Hematopoietic multipotent progenitor cell treated with erythropoietin and hydrocortisone succinate and interleukin-3 and kit ligand, for 8 days (in vitro differentiated cells): ENCODE data around the gene TTC28.
A peak's percentile ranks its signal among the peaks of the same experiment; 100 is the strongest.
"Not testable (repeated sequence)": the region's sequence is repeated elsewhere in the genome, so short reads cannot be mapped to it uniquely, and the experiment has no call there.

ENCODE experiments used
- DNase-seq: peaks from one replicate; pipeline ENCODE4 v3.0.0-alpha.2; 2015

TTC28 gene

DNA sequence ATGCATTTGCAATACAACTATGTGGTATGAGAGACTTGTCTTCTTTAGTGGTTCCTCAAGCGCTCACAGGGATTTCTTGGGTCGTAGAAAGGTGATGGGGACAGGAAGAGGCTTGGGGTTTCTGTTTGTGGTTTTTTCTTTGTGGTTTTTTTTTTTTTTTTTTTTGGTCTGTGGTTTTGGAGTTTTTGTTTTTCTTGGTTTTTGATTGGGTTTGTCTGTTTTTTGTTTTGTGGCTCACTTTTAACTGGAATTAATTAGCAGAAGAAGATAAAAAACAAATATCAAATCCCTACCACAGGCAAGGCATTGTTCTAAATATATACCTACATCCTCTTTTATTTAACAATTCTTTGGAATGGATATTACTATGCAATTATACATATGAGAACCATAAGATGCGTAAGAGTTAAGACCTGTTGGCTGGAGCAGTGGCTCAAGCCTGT is 5.5 kb downstream of the TTC28 start:
- peak; percentile 57 for DNase-seq

DNA sequence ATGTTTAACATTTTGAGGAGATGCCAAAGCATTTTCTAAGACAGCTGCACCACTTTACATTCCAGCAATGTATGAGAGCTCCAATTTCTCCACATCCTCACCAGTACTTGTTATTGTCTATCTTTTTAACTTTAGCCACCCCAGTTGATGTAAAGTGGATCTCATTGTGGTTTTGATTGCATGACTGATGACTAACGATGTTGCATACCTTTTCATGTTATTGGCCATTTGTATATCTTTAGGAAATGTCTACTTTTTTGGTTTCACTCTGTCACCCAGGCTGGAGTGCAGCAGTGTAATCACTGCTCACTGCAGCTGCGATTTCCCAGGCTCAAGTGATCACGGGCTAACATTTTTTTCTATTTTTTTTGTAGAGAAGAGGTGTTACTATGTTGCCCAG is 8.9 kb downstream of the TTC28 start:
- DNase-seq = no peak

DNA sequence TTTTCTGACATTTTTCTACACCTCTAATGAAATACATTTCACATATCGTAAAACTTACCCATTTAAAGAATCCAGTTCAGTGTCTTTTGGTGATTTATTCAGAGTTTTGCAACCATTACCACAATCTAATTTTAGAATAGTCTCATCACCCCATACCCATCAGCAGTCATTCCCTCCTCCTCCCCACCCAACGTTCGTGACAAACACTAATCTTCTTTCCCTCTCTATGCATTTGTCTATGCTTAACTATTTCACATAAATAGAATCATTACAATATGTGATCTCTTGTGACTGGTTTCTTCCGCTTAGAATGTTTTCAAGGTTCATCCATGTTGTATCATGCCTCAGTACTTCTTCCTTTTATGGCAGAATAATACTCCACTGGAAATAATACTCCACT is 9.5 kb downstream of the TTC28 start:
- DNase-seq = no peak

DNA sequence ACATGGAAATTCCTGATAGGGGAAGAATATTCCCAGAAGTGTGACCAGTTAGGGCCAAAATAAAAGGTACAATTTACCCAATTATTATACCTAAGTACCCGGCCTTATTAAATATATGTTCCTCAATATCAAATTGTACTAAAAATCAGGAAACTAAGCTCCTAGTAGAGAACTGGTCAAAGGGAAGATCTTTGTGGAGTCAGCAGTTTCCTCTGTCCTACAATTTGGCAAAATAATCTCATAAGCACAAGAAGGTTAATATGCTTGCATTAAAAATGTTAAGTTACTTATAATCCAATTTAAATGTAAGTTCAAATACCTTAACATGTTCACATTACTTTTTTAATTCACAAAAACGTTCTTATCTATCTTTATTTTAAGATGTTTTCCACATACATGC is 10.3 kb downstream of the TTC28 start:
- no peak for DNase-seq

DNA sequence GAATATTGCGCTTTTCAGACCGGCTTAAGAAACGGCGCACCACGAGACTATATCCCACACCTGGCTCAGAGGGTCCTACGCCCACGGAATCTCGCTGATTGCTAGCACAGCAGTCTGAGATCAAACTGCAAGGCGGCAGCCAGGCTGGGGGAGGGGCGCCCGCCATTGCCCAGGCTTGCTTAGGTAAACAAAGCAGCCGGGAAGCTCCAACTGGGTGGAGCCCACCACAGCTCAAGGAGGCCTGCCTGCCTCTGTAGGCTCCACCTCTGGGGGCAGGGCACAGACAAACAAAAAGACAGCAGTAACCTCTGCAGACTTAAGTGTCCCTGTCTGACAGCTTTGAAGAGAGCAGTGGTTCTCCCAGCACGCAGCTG is 16.1 kb downstream of the TTC28 start:
- DNase-seq = not testable (repeated sequence)

DNA sequence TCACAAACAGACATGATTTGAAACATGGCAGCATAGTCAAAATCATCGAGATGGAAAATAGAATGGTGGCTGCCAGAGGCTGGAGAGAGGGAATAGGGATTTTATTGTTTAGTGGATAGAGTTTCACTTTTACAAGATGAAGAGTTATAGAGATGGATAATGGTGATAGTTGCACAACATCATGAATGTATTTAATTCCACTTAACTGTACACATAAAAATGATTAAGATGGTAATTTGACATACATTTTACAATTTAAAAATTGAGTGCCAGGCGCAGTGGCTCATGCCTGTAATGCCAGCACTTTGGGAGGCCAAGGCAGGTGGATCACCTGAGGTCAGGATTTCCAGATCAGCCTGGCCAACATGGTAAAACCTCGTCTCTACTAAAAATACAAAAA is 21.2 kb downstream of the TTC28 start:
- no peak for DNase-seq

DNA sequence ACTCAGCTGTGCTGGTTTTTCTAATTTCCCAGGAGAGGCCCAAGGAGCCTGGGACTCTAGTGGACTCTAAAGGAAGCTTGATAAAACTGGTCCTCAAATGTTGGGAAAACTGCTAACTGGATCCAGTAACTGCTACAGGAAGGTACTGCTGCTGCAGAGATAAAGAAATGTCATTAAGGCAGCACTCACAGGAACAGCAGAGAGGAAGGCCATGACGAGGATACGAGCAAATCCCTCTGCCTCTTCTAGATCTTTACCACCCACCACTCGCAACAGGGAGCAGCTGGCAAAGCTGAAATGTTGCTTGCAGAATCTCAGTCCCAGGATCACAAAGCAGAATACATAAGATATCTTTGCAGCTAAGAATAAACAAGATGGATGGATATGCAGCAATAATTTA is 23.5 kb downstream of the TTC28 start:
- DNase-seq = no peak

DNA sequence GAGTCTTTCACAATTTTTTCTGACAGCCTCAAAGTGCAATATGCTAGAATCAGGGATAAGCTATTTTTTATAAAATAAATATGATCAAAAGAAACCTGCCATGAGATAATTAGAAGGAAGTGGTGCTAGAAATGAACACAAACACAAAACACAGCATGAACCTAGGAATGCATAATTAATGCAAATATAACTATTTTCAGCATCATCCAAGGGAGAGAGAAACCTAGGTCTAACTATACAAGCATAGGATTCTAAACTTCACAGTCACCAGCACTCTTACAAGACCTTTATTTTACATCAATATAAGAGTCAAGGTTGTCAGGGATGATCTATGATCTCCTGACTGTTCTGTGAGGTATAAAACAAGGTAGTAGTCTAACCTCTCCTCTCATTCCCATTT is 29.2 kb downstream of the TTC28 start:
- no peak for DNase-seq

DNA sequence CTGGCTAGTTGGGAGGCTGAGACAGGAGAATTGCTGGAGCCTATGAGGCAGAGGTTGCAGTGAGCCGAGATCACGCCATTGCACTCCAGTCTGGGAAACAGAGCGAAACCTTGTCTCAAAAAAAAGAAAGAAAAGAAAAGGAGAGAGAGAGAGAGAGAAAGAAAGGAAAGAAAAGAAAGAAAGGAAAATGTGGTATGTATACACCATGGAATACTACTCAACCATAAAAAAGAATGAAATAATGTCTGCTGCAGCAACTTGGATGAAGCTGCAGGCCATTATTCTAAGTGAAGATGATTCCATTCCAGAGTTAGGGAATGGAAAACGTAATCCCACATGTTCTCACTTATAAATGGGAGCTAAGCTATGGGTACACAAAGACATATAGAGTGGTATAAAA is 30.8 kb downstream of the TTC28 start:
- DNase-seq = no peak

DNA sequence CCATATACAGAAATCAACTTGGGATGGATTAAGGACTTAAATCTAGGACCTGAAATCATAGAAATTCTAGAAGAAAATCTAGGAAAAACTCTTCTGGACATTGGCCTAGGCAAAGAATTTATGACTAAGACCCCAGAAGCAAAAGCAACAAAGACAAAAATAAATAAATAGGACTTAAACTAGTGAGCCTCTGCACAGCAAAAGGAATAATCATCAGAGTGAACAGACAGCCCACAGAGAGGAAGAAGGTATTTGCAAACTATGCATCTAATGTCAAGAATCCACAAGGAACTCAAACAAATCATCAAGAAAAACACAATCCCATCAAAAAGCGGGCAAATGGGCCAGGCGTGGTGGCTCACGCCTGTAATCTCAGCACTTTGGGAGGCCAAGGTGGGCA is 32.4 kb downstream of the TTC28 start:
- no peak for DNase-seq

DNA sequence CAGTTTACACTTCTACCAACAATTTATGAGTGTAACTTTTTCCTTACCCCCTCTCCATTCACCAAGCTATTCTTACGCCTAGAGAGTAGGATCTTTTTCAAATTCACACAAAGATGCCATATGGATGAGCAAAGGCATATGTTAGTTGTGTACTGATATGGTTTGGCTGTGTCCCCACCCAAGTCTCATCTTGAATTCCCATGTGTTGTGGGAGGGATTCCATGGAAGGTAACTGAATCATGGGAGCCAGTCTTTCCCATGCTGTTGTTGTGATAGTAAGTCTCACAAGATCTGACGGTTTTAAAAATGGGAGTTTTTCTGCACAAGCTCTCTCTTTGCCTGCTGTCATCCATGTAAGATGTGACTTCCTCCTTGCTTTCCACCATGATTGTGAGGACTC is 40.3 kb downstream of the TTC28 start:
- DNase-seq = no peak

DNA sequence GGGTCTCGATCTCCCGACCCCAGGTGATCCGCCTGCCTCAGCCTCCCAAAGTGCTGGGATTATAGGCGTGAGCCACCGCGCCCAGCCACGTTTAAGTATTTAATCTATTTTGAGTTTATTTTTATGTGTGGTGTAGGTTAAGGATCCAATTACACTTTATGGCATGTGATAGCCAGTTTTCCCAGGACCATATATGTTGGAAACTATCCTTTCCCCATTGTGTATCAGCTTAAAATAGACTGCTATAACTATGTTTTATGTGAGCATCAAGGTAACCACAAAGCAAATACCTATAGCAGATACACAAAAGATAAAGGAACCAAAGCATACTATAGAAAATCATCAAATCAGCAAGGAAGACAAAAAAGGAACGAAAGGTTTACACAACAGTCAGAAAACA is 42.4 kb downstream of the TTC28 start:
- DNase-seq = no peak

DNA sequence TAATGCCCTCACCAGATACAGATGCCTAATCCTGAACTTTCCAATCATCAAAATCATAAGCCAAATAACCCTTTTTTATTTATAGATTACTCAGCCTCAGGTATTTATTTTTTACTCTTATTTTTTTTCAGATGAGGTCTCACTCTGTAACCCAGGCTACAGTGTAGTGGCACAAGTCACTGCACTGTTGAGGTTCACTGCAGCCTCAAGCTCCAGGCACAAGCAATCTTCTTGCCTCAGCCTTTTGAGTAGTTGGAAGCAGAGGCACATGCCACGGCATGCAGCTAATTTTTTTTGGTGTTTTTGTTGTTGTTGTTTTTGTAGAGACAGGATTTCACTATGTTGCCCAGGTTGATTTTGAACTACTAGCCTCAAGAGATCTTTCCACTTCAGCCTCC is 49.5 kb downstream of the TTC28 start:
- DNase-seq = no peak

DNA sequence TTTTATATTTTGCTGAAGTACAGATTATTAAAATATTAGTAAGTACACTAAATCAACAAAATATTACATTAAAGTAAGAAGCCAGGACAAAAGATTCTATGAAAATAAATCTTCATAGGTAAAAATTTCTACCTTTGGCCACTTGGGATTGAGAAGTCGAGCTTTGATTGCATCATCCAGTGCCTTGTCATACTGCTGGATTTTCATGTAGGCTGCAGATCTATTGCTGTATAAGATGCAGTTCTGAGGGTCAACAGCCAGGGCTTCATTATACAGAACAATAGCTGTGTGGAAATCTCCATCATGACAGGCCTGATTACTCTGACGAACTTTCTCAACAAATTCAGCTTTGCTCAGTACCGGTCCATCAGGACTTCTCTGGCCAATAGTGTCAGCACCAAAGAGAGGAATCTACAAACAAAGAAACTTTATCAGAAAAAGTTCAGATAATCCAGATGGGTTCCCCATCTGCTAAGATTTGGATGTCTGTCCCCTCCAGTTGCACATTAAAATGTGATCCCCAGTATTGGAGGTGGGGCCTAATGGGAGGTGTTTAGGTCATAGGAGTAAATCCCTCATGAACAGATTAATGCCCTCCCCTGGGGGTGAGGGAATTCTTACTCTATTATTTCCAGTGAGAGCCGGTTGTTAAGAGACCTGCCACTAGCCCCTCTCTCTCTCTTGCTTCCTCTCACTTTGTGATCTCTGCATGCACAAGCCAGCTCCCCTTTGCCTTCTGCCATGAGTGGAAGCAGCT is 50.0 kb downstream of the TTC28 start:
- no peak for DNase-seq

DNA sequence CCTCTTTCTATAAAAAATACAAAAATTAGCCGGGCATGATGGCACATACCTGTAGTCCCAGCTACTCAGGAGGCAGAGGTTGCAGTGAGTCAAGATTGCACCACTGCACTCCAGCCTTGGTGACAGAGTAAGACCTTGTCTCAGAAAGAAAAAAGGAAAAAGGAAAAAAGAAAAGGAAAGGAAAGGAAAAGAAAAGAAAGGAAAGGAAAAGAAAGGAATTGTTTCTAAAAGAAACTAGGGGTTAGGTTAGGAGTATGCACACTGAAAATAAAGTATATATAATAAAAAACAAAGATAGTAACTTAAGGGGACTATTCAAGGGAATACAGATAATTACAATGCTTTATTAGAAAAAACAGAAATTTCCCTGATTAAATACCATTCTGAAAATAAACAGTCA is 50.9 kb downstream of the TTC28 start:
- DNase-seq = no peak

DNA sequence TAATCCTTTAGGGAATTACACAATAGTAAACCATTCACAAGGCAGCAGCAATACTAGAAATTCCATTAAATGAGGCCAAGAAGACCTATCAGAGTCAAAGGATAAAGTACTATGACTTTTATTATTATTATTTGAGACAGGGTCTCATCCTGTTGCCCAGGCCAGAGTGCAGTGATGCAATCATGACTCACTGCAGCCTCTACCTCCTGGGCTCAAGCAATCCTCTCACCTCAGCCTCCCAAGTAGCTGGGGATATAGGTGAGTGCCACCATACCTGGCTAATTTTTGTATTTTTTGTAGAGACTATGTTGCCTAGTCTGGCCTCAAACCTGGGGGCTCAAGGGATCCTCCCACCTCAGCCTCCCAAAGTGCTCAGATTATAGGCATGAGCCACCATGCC is 51.8 kb downstream of the TTC28 start:
- DNase-seq = no peak

DNA sequence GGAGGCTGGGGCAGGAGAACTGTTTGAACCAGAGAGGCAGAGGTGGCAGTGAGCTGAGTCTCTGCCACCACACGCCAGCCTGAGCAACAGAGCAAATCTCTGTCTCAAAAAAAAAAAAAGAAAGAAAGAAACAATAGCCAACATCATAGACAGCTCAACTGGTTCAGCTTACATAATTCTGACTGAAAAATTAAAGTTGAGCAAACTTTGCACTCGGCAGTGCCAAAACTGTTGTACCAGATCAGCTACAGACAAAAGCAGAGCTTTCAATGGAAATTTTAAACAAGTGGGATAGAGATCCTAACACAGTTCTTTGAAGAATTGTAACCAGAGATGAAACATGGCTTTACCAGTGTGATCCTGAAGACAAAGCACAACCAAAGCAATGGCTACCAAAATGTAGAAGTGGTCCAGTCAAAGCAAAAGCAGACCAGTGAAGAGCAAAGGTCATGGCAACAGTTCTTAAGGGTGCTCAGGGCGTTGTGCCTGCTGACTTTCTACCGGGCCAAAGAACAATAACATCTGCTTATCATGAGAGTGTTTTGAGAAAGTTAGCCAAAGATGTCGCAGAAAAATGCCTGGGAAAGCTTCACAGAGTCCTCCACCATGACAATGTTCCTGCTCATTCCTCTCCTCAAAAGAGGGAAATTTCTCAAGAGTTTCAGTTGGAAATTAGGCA is 59.3 kb downstream of the TTC28 start:
- DNase-seq = no peak

DNA sequence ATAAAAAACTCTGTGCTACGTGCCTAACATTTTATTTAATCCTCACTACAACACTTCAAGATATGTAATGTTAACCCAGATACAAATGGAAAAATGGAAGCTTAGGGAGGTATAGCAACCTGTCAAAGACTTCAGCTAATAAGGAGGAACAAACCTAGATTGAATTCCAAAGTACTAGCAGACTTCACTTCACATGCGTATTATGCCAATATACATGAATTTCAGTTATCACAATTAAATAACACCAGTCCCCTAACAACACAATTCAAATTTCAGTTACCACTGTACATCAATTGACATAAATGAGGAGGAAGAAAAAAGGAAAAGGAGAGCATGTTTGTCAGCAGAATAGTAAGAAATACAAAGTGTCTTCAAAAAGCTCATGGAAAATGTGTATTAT is 60.4 kb downstream of the TTC28 start:
- no peak for DNase-seq

DNA sequence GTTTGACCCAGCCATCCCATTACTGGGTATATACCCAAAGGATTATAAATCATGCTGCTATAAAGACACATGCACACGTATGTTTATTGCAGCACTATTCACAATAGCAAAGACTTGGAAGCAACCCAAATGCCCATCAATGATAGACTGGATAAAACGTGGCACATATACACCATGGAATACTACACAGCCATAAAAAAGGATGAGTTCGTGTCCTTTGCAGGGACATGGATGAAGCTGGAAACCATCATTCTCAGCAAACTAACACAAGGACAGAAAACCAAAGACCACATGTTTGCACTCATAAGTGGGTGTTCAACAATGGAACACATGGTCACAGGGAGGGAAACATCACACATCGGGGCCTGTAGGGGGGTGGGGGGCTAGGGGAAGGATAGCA is 64.2 kb downstream of the TTC28 start:
- not testable (repeated sequence) for DNase-seq

DNA sequence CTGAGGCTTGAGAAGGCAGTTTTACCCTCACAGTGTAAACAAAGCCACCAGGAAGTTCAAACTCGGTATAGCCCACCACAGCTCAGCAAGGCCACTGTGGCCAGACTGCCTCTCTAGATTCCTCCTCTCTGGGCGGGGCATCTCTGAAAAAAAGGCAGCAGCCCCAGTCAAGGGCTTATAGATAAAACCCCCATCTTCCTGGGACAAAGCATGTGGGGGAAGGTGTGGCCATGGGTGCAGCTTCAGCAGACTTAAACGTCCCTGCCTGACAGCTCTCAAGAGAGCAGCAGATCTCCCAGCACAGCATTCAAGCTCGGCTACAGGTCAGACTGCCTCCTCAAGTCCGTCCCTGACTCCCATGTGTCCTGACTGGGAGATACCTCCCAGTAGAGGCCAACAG is 69.7 kb downstream of the TTC28 start:
- DNase-seq = peak; percentile 85

DNA sequence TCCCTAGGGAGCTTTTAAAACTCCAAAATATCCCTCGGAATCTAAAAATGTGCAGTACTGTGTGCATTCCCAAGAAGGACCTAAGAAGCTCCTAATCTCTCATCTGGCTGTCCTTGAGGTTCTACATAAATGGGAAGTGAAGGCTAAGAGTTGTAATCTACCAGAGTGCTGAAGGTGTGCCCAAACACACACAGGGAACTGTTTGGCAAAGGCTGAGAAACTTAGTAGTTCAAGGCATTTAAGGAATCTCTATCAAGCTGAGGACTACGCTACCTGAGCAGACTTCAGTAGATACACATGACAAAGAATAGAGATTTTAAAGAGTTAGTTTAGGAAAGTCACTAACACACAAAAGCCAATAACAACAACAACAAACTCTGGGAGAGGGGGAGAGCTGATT is 71.1 kb downstream of the TTC28 start:
- DNase-seq = no peak

DNA sequence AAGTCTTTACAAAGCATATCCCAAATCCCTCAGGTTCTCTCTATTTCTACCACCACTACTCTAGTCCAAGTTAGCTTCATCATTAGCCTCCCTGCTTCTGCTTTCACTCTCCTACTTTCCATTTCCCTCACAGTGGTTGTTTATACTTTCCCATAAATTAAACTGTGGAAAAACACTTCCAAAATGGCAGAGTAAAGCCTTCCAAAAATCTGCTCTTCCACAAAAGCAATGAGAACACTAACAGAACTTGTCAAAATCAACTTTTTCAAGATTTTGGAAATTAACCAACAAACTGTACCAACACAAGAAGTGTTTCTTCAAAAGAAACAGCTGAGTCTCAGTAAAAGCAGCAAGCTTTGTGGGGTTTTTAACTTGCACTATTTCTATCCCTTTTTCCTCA is 71.8 kb downstream of the TTC28 start:
- DNase-seq = no peak

DNA sequence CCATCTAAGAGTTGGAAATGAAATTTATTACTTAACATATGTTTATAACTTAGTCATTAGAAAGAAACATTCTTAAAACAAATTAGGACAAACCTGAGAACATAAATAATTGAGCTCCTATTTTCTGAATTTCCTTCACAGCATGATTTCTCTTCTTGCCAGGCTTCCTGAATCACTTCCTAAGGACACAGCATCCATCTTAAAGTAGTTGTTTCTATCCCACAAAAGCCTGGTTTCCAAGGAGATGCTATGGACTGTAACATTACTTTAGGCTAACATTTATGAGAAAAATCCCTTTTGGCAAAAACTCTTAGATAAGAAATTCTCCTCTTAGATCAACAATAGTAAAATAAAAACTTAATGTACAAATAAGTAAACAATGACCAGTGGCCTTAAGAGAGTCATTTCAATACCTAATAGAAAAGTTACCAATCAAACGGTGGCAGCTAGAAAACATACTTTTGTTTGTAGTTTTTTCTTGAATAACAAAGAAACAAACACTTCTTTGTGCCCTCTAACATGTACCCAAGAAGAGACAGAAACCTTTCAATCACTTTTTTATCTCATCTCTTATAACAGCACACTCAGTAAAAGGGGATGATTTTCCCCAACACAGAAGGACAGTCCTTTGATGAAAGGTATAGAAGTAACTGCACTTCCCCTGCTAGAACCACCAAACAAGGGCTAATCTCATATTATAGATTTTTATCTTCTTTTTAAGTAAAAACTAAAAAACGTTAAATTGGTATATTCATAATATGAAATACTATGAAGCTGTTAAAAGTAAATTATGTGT is 74.5 kb downstream of the TTC28 start:
- DNase-seq = no peak

DNA sequence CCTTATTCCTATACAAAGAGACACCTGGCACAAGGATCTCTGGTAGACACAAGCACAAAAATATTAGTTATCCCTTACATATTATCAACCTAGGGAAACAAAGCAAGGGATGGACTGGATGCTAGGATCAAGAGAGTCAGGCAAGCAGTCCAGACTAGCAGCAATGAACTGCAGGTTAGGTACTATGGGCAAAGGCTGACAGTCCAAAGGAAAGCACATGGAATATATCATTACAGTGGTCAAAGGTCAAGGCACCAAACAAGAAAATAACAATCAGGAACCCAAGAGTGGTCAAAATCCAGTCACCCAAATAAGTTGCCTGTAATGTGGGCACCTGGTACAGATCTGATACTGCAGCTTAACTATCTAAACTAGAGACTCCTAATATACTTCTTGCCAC is 77.7 kb downstream of the TTC28 start:
- no peak for DNase-seq
